GM18526 (cell line): ENCODE data around the gene FAM118B.

Experiments used
- POLR2A ChIP-seq: IDR thresholded peaks from 3 replicates; pipeline ENCODE4 v1.6.1; 2011; ENCODE audit not compliant: insufficient read length; ENCODE audit errors: extremely low read depth

The FAM118B gene

GRCh38 chr11:126181939-126182730, 29.4 kb upstream of the FAM118B start:
- TF ChIP-seq POLR2A, result no peak

DNA sequence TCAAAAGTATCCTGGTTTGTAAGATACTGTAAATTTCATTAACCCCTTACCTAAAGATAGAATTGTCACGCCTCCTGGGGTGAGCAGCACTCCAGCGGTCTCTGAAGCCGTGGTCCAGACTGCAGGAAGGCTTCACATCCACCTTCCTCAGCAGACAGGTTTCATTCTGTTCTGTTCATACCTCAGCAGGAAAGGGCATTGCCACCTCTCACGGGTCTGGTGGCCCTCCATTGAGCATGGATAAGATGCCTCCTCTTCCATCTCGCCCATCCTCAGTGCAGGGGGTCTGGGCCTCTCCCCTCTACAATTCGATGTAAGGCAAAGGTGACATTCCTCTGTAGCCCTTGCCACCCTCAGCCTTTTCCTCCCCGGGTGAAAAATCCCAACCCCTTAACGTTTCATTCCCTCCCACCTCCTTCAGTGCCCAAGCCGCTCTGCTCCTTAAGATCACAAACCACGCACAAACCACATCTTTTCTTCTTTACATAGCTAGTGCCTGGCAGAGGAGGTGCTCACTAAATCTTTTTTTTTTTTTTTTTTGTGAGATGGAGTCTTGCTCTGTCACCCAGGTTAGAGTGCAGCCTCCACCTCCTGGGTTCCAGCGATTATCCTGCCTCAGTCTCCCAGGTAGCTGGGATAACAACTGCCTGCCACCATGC, 28.7 kb upstream of the FAM118B start:
- TF ChIP-seq POLR2A, result no peak

DNA sequence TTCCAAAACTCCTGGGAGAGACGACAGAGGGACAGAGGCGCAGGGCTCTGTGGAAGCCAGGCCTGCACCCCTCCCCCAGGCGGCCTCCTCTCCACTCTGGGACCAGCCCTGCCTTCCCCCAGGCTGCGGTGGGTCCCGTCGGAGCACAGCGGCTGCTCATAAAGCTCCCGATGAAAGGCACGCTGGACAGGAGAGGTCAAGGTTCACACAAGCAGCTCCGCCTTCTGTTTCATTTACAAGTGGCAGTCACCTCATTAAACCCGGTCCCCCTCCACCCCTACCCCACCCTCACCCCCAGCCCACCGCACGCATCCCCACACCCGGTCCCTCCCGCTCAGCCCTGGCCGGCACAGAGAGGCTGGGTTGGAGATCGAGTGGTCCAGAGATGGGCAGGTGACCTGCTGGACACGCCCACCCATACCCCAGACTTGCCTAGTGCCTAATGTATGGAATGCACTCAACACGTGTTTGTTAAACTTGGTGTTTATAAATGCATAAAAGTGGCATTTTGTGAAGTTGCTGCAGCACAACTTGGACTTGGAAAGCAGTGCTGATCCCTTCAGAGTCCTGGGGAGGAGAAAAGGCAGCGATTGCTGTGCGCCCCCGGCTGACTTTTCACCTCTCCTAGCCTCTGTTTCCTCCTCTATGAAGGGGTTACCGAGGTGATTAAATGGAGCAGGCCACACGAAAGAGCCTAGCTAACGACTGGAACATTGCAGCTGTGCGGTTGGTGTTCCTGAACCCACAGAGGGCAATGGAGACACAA, 26.1 kb upstream of the FAM118B start:
- TF ChIP-seq POLR2A, result no peak

DNA sequence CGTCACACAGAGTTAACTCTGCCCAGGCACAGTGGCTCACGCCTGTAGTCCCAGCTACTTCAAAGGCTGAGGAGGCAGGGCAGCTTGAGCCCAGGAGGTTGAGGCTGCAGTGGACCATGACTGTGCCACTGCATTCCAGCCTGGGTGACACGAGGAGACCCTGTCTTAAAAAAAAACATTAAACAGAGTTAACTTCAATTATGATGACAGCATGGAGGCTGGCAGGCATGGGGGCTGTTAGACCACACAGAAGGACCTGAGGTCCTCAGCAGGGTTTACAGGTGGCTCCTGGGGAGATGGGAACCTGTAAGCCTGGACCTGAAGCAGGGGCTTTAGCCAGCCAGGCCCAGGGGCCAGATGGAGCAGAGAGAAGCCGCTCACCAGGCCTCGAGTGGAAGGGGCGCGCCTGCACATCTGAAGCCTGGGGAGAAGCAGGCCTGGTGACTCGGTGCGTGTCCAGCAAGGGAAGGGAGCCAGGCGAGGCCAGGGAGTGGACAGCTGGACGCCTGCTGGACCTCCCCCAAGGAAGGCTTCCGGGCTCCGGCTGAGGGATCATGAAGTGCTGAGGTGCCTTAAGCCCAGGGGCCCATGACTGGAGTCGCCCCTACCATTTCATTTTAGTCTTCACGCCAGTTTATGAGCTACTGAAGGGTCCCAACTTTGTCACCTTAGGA, 25.4 kb upstream of the FAM118B start:
- no peak for TF ChIP-seq POLR2A

- no peak for TF ChIP-seq POLR2A
These were observed 24.7 kb upstream of the FAM118B start for GRCh38 chr11:126186708-126187529.

GRCh38 chr11:126188332-126189108, 23.1 kb upstream of the FAM118B start:
- TF ChIP-seq POLR2A, result no peak

- TF ChIP-seq POLR2A, result no peak
These were observed 22.3 kb upstream of the FAM118B start for GRCh38 chr11:126189109-126189929.

DNA sequence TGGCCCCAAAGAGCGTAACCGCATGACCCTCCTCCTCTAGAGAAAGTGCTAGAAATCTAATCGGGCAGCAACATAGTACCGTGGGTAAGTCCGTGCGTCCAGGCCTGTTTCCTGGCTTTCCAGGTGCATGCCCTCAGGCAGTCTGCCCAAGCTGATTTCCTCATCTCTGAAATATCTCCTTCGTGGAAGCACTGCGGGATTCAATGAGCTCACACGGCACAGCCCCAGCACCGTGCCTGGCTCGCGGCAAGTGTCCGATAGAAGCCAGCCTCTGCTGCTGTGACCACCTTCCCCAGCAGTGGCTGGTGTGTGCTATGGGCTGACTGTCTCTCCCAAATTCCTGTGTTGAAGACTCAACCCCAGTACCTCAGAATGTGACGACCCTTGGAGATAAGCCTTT, 20.8 kb upstream of the FAM118B start:
- TF ChIP-seq POLR2A, result no peak

DNA sequence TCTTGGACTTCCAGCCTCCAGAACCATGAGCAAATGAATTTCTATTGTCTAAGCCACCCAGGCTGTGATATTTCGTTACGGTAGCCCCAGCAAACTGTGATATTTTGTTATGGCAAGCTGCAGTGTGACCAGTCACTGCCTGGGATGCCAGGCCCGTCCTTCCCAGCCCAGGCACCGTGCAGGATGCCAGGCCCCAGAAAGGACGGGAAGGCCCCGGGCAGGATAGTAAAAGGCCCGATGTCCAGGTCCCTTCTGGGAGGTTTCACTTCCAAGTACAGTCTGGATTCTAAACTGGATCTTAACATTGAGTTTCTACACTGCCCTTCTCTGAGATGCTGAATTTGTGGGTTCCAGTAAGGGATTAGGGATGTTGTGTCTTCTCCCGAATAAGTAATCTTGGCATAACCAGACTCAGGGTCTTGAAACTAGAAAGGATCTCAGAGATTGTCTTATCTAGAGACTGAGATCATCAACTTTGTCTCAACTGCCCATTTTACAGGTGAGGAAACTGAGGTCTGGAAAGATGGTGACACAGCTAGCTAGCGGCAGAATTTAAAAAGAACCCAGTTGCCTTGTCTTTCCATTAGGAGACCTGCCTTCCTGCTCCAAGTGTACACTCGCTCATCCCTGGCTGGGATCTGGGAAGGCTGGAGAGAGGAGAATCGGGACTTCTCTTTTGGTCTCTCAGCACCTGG, 20.1 kb upstream of the FAM118B start:
- no peak for TF ChIP-seq POLR2A

GRCh38 chr11:126192361-126192760, 19.2 kb upstream of the FAM118B start:
- no peak for TF ChIP-seq POLR2A

DNA sequence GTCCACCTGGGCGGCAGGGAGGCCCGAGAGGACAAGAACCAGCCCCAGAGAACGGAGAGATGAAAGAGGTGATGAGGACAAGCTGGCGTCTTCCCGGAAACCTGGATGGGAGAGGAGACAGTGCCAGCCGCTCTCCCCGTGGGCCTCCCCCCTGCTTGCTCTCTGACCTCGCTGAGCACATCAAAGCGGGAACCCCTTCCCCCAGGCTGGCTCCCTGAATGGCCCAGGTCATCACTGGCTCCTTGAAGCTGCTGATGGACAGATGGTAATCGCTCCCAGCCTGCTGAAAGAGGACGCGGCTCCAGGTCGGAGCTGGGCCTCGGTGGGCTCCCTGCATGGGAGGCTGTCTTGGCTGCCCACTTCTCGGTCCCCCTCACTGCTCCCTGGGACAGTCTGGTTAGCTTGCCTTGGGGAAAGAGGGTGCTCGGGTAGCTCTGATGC, 18.5 kb upstream of the FAM118B start:
- no peak for TF ChIP-seq POLR2A

- no peak for TF ChIP-seq POLR2A
These were observed 17.4 kb upstream of the FAM118B start for GRCh38 chr11:126194121-126194543.

GRCh38 chr11:126195119-126195518, 16.5 kb upstream of the FAM118B start:
- TF ChIP-seq POLR2A, result no peak
